Neutrophil (primary cell): Measurements from ENCODE around the gene KCTD8.

Experiments
- H3K27ac ChIP-seq: fragments of 200-600 bp; sonication (generic); 2 replicates; pipeline ENCODE4 v1.5.1; 2016; ENCODE audit warnings: mild to moderate bottlenecking, moderate library complexity
- H3K27me3 ChIP-seq: fragments of 200-600 bp; sonication (generic); 2 replicates; pipeline ENCODE4 v1.6.0; 2016; ENCODE audit warnings: mild to moderate bottlenecking
- H3K36me3 ChIP-seq: fragments of 200-600 bp; sonication (generic); 2 replicates; pipeline ENCODE4 v1.5.1; 2017
- H3K4me1 ChIP-seq, 2 experiments: fragments of 200-600 bp in 1 of 2; sonication (generic) in 1 of 2; 1 replicate in 1 of 2; 2 replicates in 1 of 2; pipeline versions ENCODE4 v1.5.1 to v1.6.1; 2013 to 2016; ENCODE audit warnings: low read depth in 1 of 2, low read length in 1 of 2, mild to moderate bottlenecking in 1 of 2, moderate library complexity in 1 of 2; ENCODE audit not compliant: control insufficient read depth in 1 of 2, insufficient read depth in 1 of 2
- H3K4me3 ChIP-seq, 2 experiments: fragments of 200-600 bp in 1 of 2; sonication (generic) in 1 of 2; 1 replicate in 1 of 2; 2 replicates in 1 of 2; pipeline ENCODE4 v1.5.1; 2013 to 2016; ENCODE audit warnings: low read depth in 1 of 2, low read length in 1 of 2, mild to moderate bottlenecking in 1 of 2, moderate library complexity in 1 of 2
- H3K9me3 ChIP-seq: fragments of 200-600 bp; sonication (generic); 2 replicates; pipeline ENCODE4 v1.5.1; 2016
- CTCF ChIP-seq: fragments of 200-600 bp; sonication (generic); IDR thresholded peaks from 2 replicates; pipeline ENCODE4 v1.5.1; 2016; ENCODE audit warnings: antibody characterized with exemption

KCTD8 gene

GRCh38 chr4:44320833-44321232 lies 127.8 kb downstream of the KCTD8 start:
- Histone ChIP-seq H3K4me3 (no peak overlapping the region), H3K27ac (no peak overlapping the region), H3K36me3 (no peaks in the 10 kb centered on the region), H3K4me1 (no peaks in the 10 kb centered on the region), H3K27me3 (no peaks in the 10 kb centered on the region), H3K9me3 (no peaks in the 10 kb centered on the region)
- TF ChIP-seq CTCF: no peak

GRCh38 chr4:44319129-44319528 lies 129.5 kb downstream of the KCTD8 start:
- no peaks in the 10 kb centered on the region for H3K36me3 ChIP-seq
- no peaks in the 10 kb centered on the region for H3K9me3 ChIP-seq
- no peaks in the 10 kb centered on the region for H3K4me1 ChIP-seq
- H3K27me3 ChIP-seq: no peaks in the 10 kb centered on the region
- TF ChIP-seq CTCF: no peak
- no peak overlapping the region for H3K4me3 ChIP-seq
- H3K27ac ChIP-seq: no peak overlapping the region

GRCh38 chr4:44313702-44314101 lies 134.9 kb downstream of the KCTD8 start:
- H3K4me1 ChIP-seq: no peaks in the 10 kb centered on the region
- no peak overlapping the region for H3K4me3 ChIP-seq
- no peaks in the 10 kb centered on the region for H3K27me3 ChIP-seq
- H3K9me3 ChIP-seq: no peaks in the 10 kb centered on the region
- no peaks in the 10 kb centered on the region for H3K36me3 ChIP-seq
- H3K27ac ChIP-seq: no peak overlapping the region
- no peak for TF ChIP-seq CTCF

GRCh38 chr4:44287505-44287904 lies 161.1 kb downstream of the KCTD8 start:
- Histone ChIP-seq H3K4me1 (no peaks in the 10 kb centered on the region), H3K36me3 (no peaks in the 10 kb centered on the region), H3K9me3 (no peaks in the 10 kb centered on the region), H3K27me3 (no peaks in the 10 kb centered on the region), H3K4me3 (no peak overlapping the region), H3K27ac (no peak overlapping the region)
- no peak for TF ChIP-seq CTCF

GRCh38 chr4:44279469-44279868 lies 169.1 kb downstream of the KCTD8 start:
- TF ChIP-seq CTCF: no peak
- Histone ChIP-seq H3K9me3 (no peaks in the 10 kb centered on the region), H3K4me3 (no peak overlapping the region), H3K27ac (no peak overlapping the region), H3K27me3 (no peaks in the 10 kb centered on the region), H3K4me1 (no peaks in the 10 kb centered on the region), H3K36me3 (no peaks in the 10 kb centered on the region)

- Histone ChIP-seq H3K36me3 (no peaks in the 10 kb centered on the region), H3K27ac (no peak overlapping the region)
- no peak for TF ChIP-seq CTCF
Observed at GRCh38 chr4:44279066-44279465, 169.5 kb downstream of the KCTD8 start.

More at GRCh38 chr4:44279066-44279465, 169.5 kb downstream of the KCTD8 start:
- H3K27me3 ChIP-seq: no peaks in the 10 kb centered on the region
- no peak overlapping the region for H3K4me3 ChIP-seq
- no peaks in the 10 kb centered on the region for H3K9me3 ChIP-seq
- H3K4me1 ChIP-seq: no peaks in the 10 kb centered on the region
